WI38 (cell line): Measurements from ENCODE around the gene MEGF6.

Experiments used
- H3K4me3 ChIP-seq: 2 replicates; pipeline ENCODE4 v1.5.1; 2011; ENCODE audit warnings: low read depth, mild to moderate bottlenecking, control low read depth, low read length
- CTCF ChIP-seq: IDR thresholded peaks from 2 replicates; pipeline ENCODE4 v1.5.1; 2012; ENCODE audit warnings: low read depth, mild to moderate bottlenecking, control low read depth, low read length

Gene MEGF6

GRCh38 chr1:3553166-3553939 lies 58.0 kb downstream of the MEGF6 start:
- no peak for TF ChIP-seq CTCF
- no peak overlapping the region for H3K4me3 ChIP-seq

- no peak for TF ChIP-seq CTCF
- no peak overlapping the region for H3K4me3 ChIP-seq
These were observed 58.6 kb downstream of the MEGF6 start for GRCh38 chr1:3552751-3553150.

GRCh38 chr1:3552176-3552575 lies 59.1 kb downstream of the MEGF6 start:
- no peak overlapping the region for H3K4me3 ChIP-seq
- TF ChIP-seq CTCF, result no peak

GRCh38 chr1:3551711-3552110 lies 59.6 kb downstream of the MEGF6 start:
- no peak overlapping the region for H3K4me3 ChIP-seq
- TF ChIP-seq CTCF, result no peak

GRCh38 chr1:3551290-3551678 lies 60.0 kb downstream of the MEGF6 start:
- no peak overlapping the region for H3K4me3 ChIP-seq
- TF ChIP-seq CTCF, result no peak

- no peak for TF ChIP-seq CTCF
- no peak overlapping the region for H3K4me3 ChIP-seq
These were observed 60.6 kb downstream of the MEGF6 start for GRCh38 chr1:3550511-3551289.

GRCh38 chr1:3548895-3549294 lies 62.4 kb downstream of the MEGF6 start:
- no peak overlapping the region for H3K4me3 ChIP-seq
- no peak for TF ChIP-seq CTCF
